Measurements from ENCODE around the gene LENG8. TPM values are rescaled to one million over a fixed set of nuclear protein-coding genes. Genes with fewer than 3 reads are reported as not detected.

The LENG8 gene
- total and polyA plus RNA-seq, 7 donors, result 13.6 to 286 (median 81.3) TPM

DNA sequence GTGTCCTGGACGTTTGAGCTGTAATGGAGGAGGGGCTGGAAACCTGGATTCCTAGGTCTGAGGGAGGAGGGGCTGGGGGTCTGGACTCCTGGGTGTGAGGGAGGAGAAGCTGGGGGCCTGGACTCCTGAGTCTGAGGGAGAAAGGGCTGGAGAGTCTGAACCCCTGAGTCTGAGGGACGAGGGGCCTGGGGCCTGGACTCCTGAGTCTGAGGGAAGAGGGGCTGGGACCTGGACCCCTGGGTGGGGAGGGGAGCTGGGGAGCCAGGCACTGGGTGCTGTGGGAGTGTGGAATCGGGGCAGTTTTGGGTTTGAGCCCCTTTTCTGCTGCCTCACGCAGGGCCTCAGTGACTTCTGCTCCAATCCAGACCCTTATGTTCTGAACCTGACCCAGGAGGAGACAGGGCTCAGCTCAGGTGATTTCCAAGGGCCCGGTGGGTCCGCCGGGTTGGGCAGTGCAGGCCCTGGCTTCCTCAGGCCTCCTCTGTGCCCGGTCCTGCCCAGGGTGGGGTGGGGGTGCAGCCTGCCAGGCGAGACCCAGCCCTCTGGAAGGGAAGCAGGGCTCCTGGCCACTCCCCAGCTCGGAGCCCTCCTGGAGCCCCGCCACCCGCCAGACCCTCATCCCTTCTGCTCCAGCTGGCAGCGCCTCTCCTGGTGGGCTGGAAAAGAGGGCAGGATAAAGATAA lies 19.3 kb upstream of the LENG8 start:
- Histone ChIP-seq H3K9me3 (no peaks in the 10 kb centered on the region), H3K4me1 (peaks cover 0 to 25% (median 20%) of the 10 kb centered on the region in 4 donors), H3K36me3 (no peaks in the 10 kb centered on the region), H3K27ac (no peak overlapping the region), H3K27me3 (peaks cover 31 to 74% (median 44%) of the 10 kb centered on the region in 3 donors), H3K4me3 (no peak overlapping the region)
- intact Hi-C loops (cut with DNase I), result no loop called here
- 38 to 60% methylated on average over 13 of the region's 13 CpGs for WGBS, 2 donors
- TF ChIP-seq CTCF (IDR thresholded peaks at IDR 0.05) (no peak), POLR2AphosphoS5 (IDR thresholded peaks at IDR 0.05) (no peak), EP300 (IDR thresholded peaks at IDR 0.05) (no peak), POLR2A (IDR thresholded peaks at IDR 0.05) (no peak)
- DNase-seq, result no peak

DNA sequence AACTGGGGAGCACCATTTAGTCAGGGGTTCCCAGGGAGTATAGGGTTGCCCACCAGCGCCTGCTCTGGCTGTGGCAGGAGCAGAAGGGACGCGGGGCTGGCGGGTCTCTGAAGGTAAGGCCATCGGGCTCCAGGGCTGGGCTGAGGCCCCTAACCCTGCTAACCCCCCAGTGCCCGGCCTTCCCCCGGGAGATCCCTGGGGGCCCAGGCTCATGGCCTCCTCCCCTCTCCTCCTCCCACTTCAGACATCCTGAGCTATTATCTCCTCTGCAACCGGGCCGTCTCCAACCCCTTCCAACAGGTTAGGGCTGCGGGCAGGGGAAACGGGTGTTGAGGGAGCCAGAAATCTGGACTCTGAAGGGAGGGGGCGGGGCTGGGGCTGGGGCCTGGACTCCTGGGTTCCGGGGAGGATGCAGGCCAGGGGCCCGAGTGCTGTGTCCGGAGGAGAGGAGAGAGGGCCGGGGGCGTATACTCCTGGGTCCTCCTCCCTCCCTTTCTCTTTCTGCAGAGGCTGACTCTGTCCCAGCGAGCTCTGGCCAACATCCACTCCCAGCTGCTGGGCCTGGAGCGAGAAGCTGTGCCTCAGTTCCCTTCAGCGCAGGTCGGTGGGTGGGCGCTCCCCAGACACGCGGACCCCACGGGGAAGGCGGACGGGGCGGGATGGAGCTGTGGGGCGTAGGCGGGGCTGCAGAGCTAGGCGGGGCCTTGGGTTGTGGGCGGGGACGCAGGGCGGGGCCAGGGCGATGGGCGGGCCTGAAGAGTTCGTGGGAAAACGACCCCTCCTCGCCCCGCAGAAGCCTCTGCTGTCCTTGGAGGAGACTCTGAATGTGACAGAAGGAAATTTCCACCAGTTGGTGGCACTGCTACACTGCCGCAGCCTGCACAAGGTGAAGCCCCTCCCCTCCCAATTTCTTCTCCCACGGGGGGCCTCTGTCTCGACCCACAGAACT lies 18.4 kb upstream of the LENG8 start:
- WGBS, 2 donors, result 8 to 9% methylated on average over 43 of the region's 43 CpGs

GRCh38 chr19:54431255-54431838 lies 17.7 kb upstream of the LENG8 start:
- Histone ChIP-seq H3K27ac (no peak overlapping the region), H3K4me3 (peak overlapping the region in 2 of 4 donors; percentile 29 to 35), H3K4me1 (peaks cover 0 to 42% (median 36%) of the 10 kb centered on the region in 4 donors), H3K9me3 (no peaks in the 10 kb centered on the region), H3K27me3 (peaks cover 31 to 59% (median 44%) of the 10 kb centered on the region in 3 donors), H3K36me3 (no peaks in the 10 kb centered on the region)
- DNase-seq, result no peak
- 8 to 42% methylated on average over 11 of the region's 11 CpGs for WGBS, 2 donors
- intact Hi-C loops (cut with DNase I), result no loop called here
- TF ChIP-seq EP300 (IDR thresholded peaks at IDR 0.05) (no peak), CTCF (IDR thresholded peaks at IDR 0.05) (no peak), POLR2AphosphoS5 (IDR thresholded peaks at IDR 0.05) (no peak), POLR2A (IDR thresholded peaks at IDR 0.05) (no peak)

More for the DNA sequence above, 18.4 kb upstream of the LENG8 start:
- intact Hi-C loops (cut with DNase I), result no loop called here
- TF ChIP-seq EP300 (IDR thresholded peaks at IDR 0.05) (no peak), POLR2AphosphoS5 (IDR thresholded peaks at IDR 0.05) (peak in 1 of 4 donors; percentile 19), POLR2A (IDR thresholded peaks at IDR 0.05) (no peak), CTCF (IDR thresholded peaks at IDR 0.05) (no peak)
- DNase-seq, result no peak
- Histone ChIP-seq H3K27me3 (peaks cover 31 to 67% (median 44%) of the 10 kb centered on the region in 3 donors), H3K36me3 (no peaks in the 10 kb centered on the region), H3K4me1 (peaks cover 0 to 34% (median 29%) of the 10 kb centered on the region in 4 donors), H3K4me3 (peak overlapping the region in 3 of 4 donors; percentile 1 to 35 (median 29)), H3K27ac (no peak overlapping the region), H3K9me3 (no peaks in the 10 kb centered on the region)

DNA sequence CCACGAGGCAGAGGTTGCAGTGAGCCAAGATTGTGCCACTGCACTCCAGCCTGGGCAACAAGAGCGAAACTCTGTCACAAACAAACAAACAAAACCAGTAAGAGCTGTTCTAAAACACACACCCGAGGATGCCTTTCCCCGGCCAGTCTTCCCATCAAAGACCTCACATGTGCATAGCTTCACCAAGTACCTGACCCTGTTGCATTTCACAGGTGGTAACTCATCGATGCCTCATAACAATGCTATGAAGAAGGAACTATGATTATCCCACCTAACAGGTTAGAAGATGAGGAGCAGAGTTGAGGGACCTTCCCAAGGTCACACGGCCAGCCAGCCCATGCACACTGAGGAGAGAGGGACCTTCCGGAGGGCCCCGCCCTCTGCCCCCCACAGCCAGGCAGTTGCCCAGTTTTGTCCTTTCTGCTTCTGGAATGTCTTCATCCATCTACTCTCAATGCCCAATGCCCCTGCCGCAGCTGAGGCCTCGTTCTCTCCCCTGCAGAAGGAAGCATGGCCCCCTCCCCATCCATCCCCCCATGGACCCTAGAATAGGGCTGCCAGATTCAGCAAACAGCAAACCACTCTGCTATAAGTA lies 16.8 kb upstream of the LENG8 start:
- Histone ChIP-seq H3K27ac (no peak overlapping the region), H3K4me3 (no peak overlapping the region), H3K36me3 (no peaks in the 10 kb centered on the region), H3K4me1 (peaks cover 0 to 45% (median 38%) of the 10 kb centered on the region in 4 donors), H3K9me3 (no peaks in the 10 kb centered on the region), H3K27me3 (peaks cover 31 to 55% (median 44%) of the 10 kb centered on the region in 3 donors)
- WGBS, 2 donors, result 52 to 81% methylated on average over 10 of the region's 10 CpGs
- TF ChIP-seq CTCF (IDR thresholded peaks at IDR 0.05), result no peak
- no peak for TF ChIP-seq POLR2AphosphoS5 (IDR thresholded peaks at IDR 0.05)
- no peak for TF ChIP-seq POLR2A (IDR thresholded peaks at IDR 0.05)
- TF ChIP-seq EP300 (IDR thresholded peaks at IDR 0.05), result no peak
- intact Hi-C loops (cut with DNase I), result no loop called here
- DNase-seq, result no peak
